ENCODE data around the gene EDA2R.

Gene EDA2R

GRCh38 chrX:66675541-66675940 is 36.7 kb upstream of the EDA2R start:
- no peak for TF ChIP-seq CTCF (IDR thresholded peaks at IDR 0.05)
- no peak for TF ChIP-seq ZFX (IDR thresholded peaks at IDR 0.05; ENCODE audit: borderline replicate concordance)
- H3K27ac ChIP-seq = no peak overlapping the region

GRCh38 chrX:66674506-66674905 is 35.6 kb upstream of the EDA2R start:
- TF ChIP-seq CTCF (IDR thresholded peaks at IDR 0.05) = no peak
- no peak for TF ChIP-seq ZFX (IDR thresholded peaks at IDR 0.05; ENCODE audit: borderline replicate concordance)
- H3K27ac ChIP-seq = no peak overlapping the region

GRCh38 chrX:66672106-66672505 is 33.2 kb upstream of the EDA2R start:
- no peak overlapping the region for H3K27ac ChIP-seq
- no peak for TF ChIP-seq CTCF (IDR thresholded peaks at IDR 0.05)
- no peak for TF ChIP-seq ZFX (IDR thresholded peaks at IDR 0.05; ENCODE audit: borderline replicate concordance)

GRCh38 chrX:66654411-66654810 is 15.5 kb upstream of the EDA2R start:
- no peak for TF ChIP-seq ZFX (IDR thresholded peaks at IDR 0.05; ENCODE audit: borderline replicate concordance)
- TF ChIP-seq CTCF (IDR thresholded peaks at IDR 0.05) = no peak
- H3K27ac ChIP-seq = no peak overlapping the region

GRCh38 chrX:66635360-66635759 is 3.5 kb downstream of the EDA2R start:
- no peak overlapping the region for H3K27ac ChIP-seq
- TF ChIP-seq CTCF (IDR thresholded peaks at IDR 0.05) = no peak
- TF ChIP-seq ZFX (IDR thresholded peaks at IDR 0.05; ENCODE audit: borderline replicate concordance) = no peak

GRCh38 chrX:66634272-66634671 is 4.6 kb downstream of the EDA2R start:
- TF ChIP-seq CTCF (IDR thresholded peaks at IDR 0.05) (no peak), ZFX (IDR thresholded peaks at IDR 0.05; ENCODE audit: borderline replicate concordance) (no peak)
- no peak overlapping the region for H3K27ac ChIP-seq

- no peak overlapping the region for H3K27ac ChIP-seq
- TF ChIP-seq ZFX (IDR thresholded peaks at IDR 0.05; ENCODE audit: borderline replicate concordance) (no peak), CTCF (IDR thresholded peaks at IDR 0.05) (no peak)
These were observed 5.3 kb downstream of the EDA2R start for GRCh38 chrX:66633541-66633940.
